IMR-90 (cell line): ENCODE data around the gene MLLT3. TPM values are rescaled to one million over a fixed set of nuclear protein-coding genes. Genes with fewer than 3 reads are reported as not detected.

ENCODE experiments used
- ATAC-seq: fragments of 200-7000 bp; cut with Tn5 transposase; 2 replicates; pipeline ENCODE4 v1.9.1; 2020; ENCODE audit warnings: low read depth, mild to moderate bottlenecking, moderate library complexity
- BruUV-seq: library from RNA; stranded (reverse); fragments of 400-500 nt; replicated peaks from 2 replicates; lab custom pipeline; 2021; lab: Mats Ljungman, UMichigan
- CTCF ChIA-PET: fragments of 300-600 bp; formaldehyde crosslinking; extraction: SDS; loops from one replicate; lab custom pipeline; 2021; ENCODE audit warnings: antibody characterized with exemption; lab: Yijun Ruan, JAX
- POLR2A ChIA-PET: fragments of 300-600 bp; sonication (Branson Sonifier 250); formaldehyde crosslinking; loops from one replicate; lab custom pipeline; 2022; ENCODE audit warnings: antibody characterized with exemption; ENCODE audit not compliant: unreplicated experiment; lab: Charles Lee
- DNase-seq: peaks from one replicate; pipeline ENCODE4 v3.0.0; 2013
- H2AFZ ChIP-seq: replicated peaks from 2 replicates; pipeline ENCODE3; 2013; ENCODE audit warnings: low read length, mild to moderate bottlenecking; ENCODE audit not compliant: poor library complexity
- H2AK5ac ChIP-seq: 2 replicates; pipeline ENCODE4 v1.6.1; 2013; ENCODE audit warnings: low read depth, low read length, inconsistent platforms
- H2AK9ac ChIP-seq: replicated peaks from 2 replicates; pipeline ENCODE3; 2013; ENCODE audit warnings: mild to moderate bottlenecking, low read depth, low read length, moderate library complexity; ENCODE audit not compliant: poor library complexity
- H2BK120ac ChIP-seq: 2 replicates; pipeline ENCODE4 v1.6.1; 2013; ENCODE audit warnings: low read depth, low read length, inconsistent platforms
- H2BK15ac ChIP-seq: 3 replicates; pipeline ENCODE4 v1.6.1; 2013; ENCODE audit warnings: low read depth, low read length, inconsistent platforms
- H2BK20ac ChIP-seq: 2 replicates; pipeline ENCODE4 v1.6.1; 2013; ENCODE audit warnings: low read depth, mild to moderate bottlenecking, inconsistent platforms, low read length, moderate library complexity
- H2BK5ac ChIP-seq: 2 replicates; pipeline ENCODE4 v1.6.1; 2013; ENCODE audit warnings: mild to moderate bottlenecking, low read depth, low read length, inconsistent platforms; ENCODE audit not compliant: poor library complexity, severe bottlenecking
- H3K14ac ChIP-seq: replicated peaks from 2 replicates; pipeline ENCODE4 v1.6.1; 2013; ENCODE audit warnings: low read depth, low read length, inconsistent platforms
- H3K18ac ChIP-seq: 2 replicates; pipeline ENCODE4 v1.6.1; 2013; ENCODE audit warnings: low read depth, low read length, control low read depth
- H3K23ac ChIP-seq: 2 replicates; pipeline ENCODE4 v1.6.1; 2013; ENCODE audit warnings: low read depth, low read length, inconsistent platforms
- H3K27ac ChIP-seq: 2 replicates; pipeline ENCODE4 v1.5.1; 2013; ENCODE audit warnings: mild to moderate bottlenecking, control low read depth, low read length; ENCODE audit not compliant: insufficient read depth
- H3K27me3 ChIP-seq: 2 replicates; pipeline ENCODE4 v1.6.1; 2013; ENCODE audit warnings: low read length; ENCODE audit not compliant: control insufficient read depth, insufficient read depth
- H3K36me3 ChIP-seq: 2 replicates; pipeline ENCODE4 v1.6.1; 2013; ENCODE audit warnings: low read length, mixed read lengths; ENCODE audit not compliant: control insufficient read depth, insufficient read depth
- H3K4ac ChIP-seq: 2 replicates; pipeline ENCODE4 v1.6.1; 2013; ENCODE audit warnings: low read depth, low read length, inconsistent platforms
- H3K4me1 ChIP-seq: 2 replicates; pipeline ENCODE4 v1.6.1; 2013; ENCODE audit warnings: low read length, mixed read lengths; ENCODE audit not compliant: control insufficient read depth, insufficient read depth
- H3K4me2 ChIP-seq: 2 replicates; pipeline ENCODE4 v1.6.1; 2013; ENCODE audit warnings: low read depth, mild to moderate bottlenecking, control low read depth, low read length, moderate library complexity
- H3K4me3 ChIP-seq: 2 replicates; pipeline ENCODE4 v1.5.1; 2013; ENCODE audit warnings: low read depth, mild to moderate bottlenecking, control low read depth, low read length, moderate library complexity; ENCODE audit not compliant: insufficient read depth
- H3K56ac ChIP-seq: 2 replicates; pipeline ENCODE4 v1.6.1; 2013; ENCODE audit warnings: low read length, inconsistent platforms; ENCODE audit not compliant: insufficient read depth; ENCODE audit errors: extremely low read depth
- H3K79me1 ChIP-seq, 2 experiments: 2 replicates each; pipeline ENCODE4 v1.6.1; 2013; ENCODE audit warnings: low read length in 2 of 2, inconsistent platforms in 1 of 2, low read depth in 1 of 2
- H3K9ac ChIP-seq: 2 replicates; pipeline ENCODE4 v1.6.1; 2013; ENCODE audit warnings: low read depth, low read length, control low read depth
- H3K9me1 ChIP-seq: 2 replicates; pipeline ENCODE4 v1.6.1; 2013; ENCODE audit warnings: low read length, inconsistent platforms; ENCODE audit not compliant: insufficient read depth
- H3K9me3 ChIP-seq: 2 replicates; pipeline ENCODE4 v1.6.1; 2013; ENCODE audit warnings: low read length; ENCODE audit not compliant: control insufficient read depth, insufficient read depth
- H4K20me1 ChIP-seq: 2 replicates; pipeline ENCODE4 v1.6.1; 2013; ENCODE audit warnings: low read length, inconsistent platforms; ENCODE audit not compliant: insufficient read depth
- H4K5ac ChIP-seq: 2 replicates; pipeline ENCODE4 v1.6.1; 2013; ENCODE audit warnings: mild to moderate bottlenecking, low read depth, low read length, control low read depth
- H4K8ac ChIP-seq, 2 experiments: 2 replicates each; pipeline ENCODE4 v1.6.1; 2013; ENCODE audit warnings: low read depth in 2 of 2, low read length in 2 of 2, control low read depth in 1 of 2, inconsistent platforms in 1 of 2
- H4K91ac ChIP-seq: 2 replicates; pipeline ENCODE4 v1.6.1; 2013; ENCODE audit warnings: low read depth, low read length, inconsistent platforms; ENCODE audit not compliant: insufficient read depth
- BHLHE40 ChIP-seq: fragments of 150-350 bp; IDR thresholded peaks from 2 replicates; pipeline ENCODE4 v1.6.1; 2016; ENCODE audit warnings: mild to moderate bottlenecking, low read depth, low read length
- CEBPB ChIP-seq: IDR thresholded peaks from 2 replicates; pipeline ENCODE4 v1.6.1; 2012; ENCODE audit warnings: low read depth, low read length, improper control_type of control experiment
- CHD1 ChIP-seq: IDR thresholded peaks from 2 replicates; pipeline ENCODE4 v1.6.1; 2012; ENCODE audit warnings: low read depth, low read length, improper control_type of control experiment
- CTCF ChIP-seq: conservative IDR thresholded peaks from 2 replicates; pipeline ENCODE4 v1.5.1; 2012; ENCODE audit warnings: mild to moderate bottlenecking, low read depth, low read length, improper control_type of control experiment
- ELK1 ChIP-seq: fragments of 150-350 bp; IDR thresholded peaks from 2 replicates; pipeline ENCODE4 v1.6.1; 2016; ENCODE audit warnings: low read depth, mild to moderate bottlenecking, low read length, moderate library complexity, borderline replicate concordance
- FOS ChIP-seq: fragments of 150-350 bp; IDR thresholded peaks from 2 replicates; pipeline ENCODE4 v1.6.1; 2016; ENCODE audit warnings: low read depth, low read length
- MAZ ChIP-seq: IDR thresholded peaks from 2 replicates; pipeline ENCODE4 v1.6.1; 2012; ENCODE audit warnings: low read depth, mild to moderate bottlenecking, low read length, improper control_type of control experiment, moderate library complexity, borderline replicate concordance
- MXI1 ChIP-seq: IDR thresholded peaks from 2 replicates; pipeline ENCODE4 v1.6.1; 2012; ENCODE audit warnings: low read depth, mild to moderate bottlenecking, low read length, moderate library complexity, borderline replicate concordance
- NFE2L2 ChIP-seq: fragments of 150-350 bp; IDR thresholded peaks from 2 replicates; pipeline ENCODE4 v1.6.1; 2016; ENCODE audit warnings: low read depth, mild to moderate bottlenecking, low read length
- POLR2A ChIP-seq: IDR thresholded peaks from 2 replicates; pipeline ENCODE4 v1.6.1; 2012; ENCODE audit warnings: mild to moderate bottlenecking, low read depth, low read length
- RAD21 ChIP-seq: IDR thresholded peaks from 2 replicates; pipeline ENCODE4 v1.6.1; 2012; ENCODE audit warnings: low read length, improper control_type of control experiment
- RCOR1 ChIP-seq: IDR thresholded peaks from 2 replicates; pipeline ENCODE4 v1.6.1; 2012; ENCODE audit warnings: mild to moderate bottlenecking, low read length, improper control_type of control experiment; ENCODE audit not compliant: insufficient replicate concordance
- RFX5 ChIP-seq: IDR thresholded peaks from 2 replicates; pipeline ENCODE4 v1.8.0; 2012; ENCODE audit warnings: low read depth, mild to moderate bottlenecking, low read length, moderate library complexity
- SMC3 ChIP-seq: fragments of 150-350 bp; IDR thresholded peaks from 2 replicates; pipeline ENCODE4 v1.6.1; 2016; ENCODE audit warnings: low read depth, mild to moderate bottlenecking, antibody characterized with exemption, low read length, moderate library complexity
- USF2 ChIP-seq: fragments of 150-350 bp; IDR thresholded peaks from 2 replicates; pipeline ENCODE4 v1.6.1; 2017; ENCODE audit warnings: mild to moderate bottlenecking, antibody characterized with exemption, low read length, low read depth
- WGBS, 2 experiments: methylation state at CpG; one replicate each; pipeline versions ENCODE4 v1.1.5 to v1.1.7; 2013; ENCODE audit warnings: missing lambda C conversion rate in 2 of 2; ENCODE audit not compliant: insufficient read length in 1 of 2; ENCODE audit errors: extremely low coverage in 2 of 2; 5-methylcytosine and 5-hydroxymethylcytosine counted together
- dilution Hi-C: fragments of 300-500 bp; cut with HindIII; formaldehyde crosslinking; loops from one replicate; pipeline ENCODE4 v1.14.3; 2018; ENCODE audit warnings: low sequenced_read_pairs; ENCODE audit not compliant: unreplicated experiment
- in situ Hi-C: fragments of 300-500 bp; cut with MboI; formaldehyde crosslinking; loops from 3 replicates; pipeline ENCODE4 v1.14.3; 2019; ENCODE audit warnings: low sequenced_read_pairs, inconsistent platforms, mixed read lengths
- intact Hi-C: fragments of 100-400 bp; cut with micrococcal nuclease; formaldehyde crosslinking; loops from 2 replicates; pipeline ENCODE4 v1.10.0; 2022
- polyA plus RNA-seq, 3 experiments: library from polyadenylated mRNA; depleted of rRNA; stranded (reverse); fragments of >200 nt; gene quantifications; 2 replicates each; pipeline ENCODE4 v1.2.3, GENCODE V29; 2012; ENCODE audit warnings: low replicate concordance in 1 of 3
- total RNA-seq: library from RNA; depleted of rRNA; stranded (reverse); fragments of >200 nt; gene quantifications from 2 replicates; pipeline ENCODE4 v1.2.3, GENCODE V29; 2012

The MLLT3 gene
- total and polyA plus RNA-seq, 2 of the 4 experiments (the other 2 are of a cell fraction) = 10.4 to 21.1 TPM

- ChIA-PET POLR2A (no interaction called here), CTCF (interaction anchor here (0.6 to 0.9 kb wide), 2 partner anchors 22 to 523 kb away, joined by 4 to 5 read pairs; no protein-coding TSS in a partner anchor)
- Histone ChIP-seq H4K5ac (no peak overlapping the region; the same call in 1 of the 2 replicates), H3K9me1 (no peaks in the 10 kb centered on the region; the same call in 1 of the 2 replicates), H3K4me1 (peaks cover 7% of the 10 kb centered on the region), H3K4me3 (no peak overlapping the region), H4K20me1 (no peaks in the 10 kb centered on the region), H2BK5ac (no peak overlapping the region), H3K4me2 (peak overlapping the region; percentile 60; the same call in 1 of the 2 replicates), H3K18ac (no peak overlapping the region), H3K14ac (no peak overlapping the region), H3K56ac (no peak overlapping the region), H2AK5ac (no peak overlapping the region), H3K79me1 (peaks cover 42 to 63% of the 10 kb centered on the region in 2 experiments), H2AK9ac (no peak overlapping the region), H4K91ac (no peak overlapping the region), H3K36me3 (no peaks in the 10 kb centered on the region), H2BK20ac (no peak overlapping the region), H4K8ac (no peak overlapping the region), H3K27me3 (no peaks in the 10 kb centered on the region), H3K9ac (no peak overlapping the region), H3K23ac (no peak overlapping the region), H3K27ac (no peak overlapping the region), H2AFZ (no peak overlapping the region), H3K9me3 (no peaks in the 10 kb centered on the region), H2BK15ac (no peak overlapping the region), H2BK120ac (no peak overlapping the region), H3K4ac (no peak overlapping the region)
- ATAC-seq (peak; percentile 46), DNase-seq (peak; percentile 25)
- no TSS peak for BruUV-seq
- in situ Hi-C loops = no loop called here
- intact Hi-C loops = loop anchor here (2.0 to 10.0 kb wide), 4 partner anchors 70 to 628 kb away; partner anchors contain the start of gene MLLT3
- WGBS, 2 experiments = no CpG with 5 or more reads among the region's 3 CpGs
- dilution Hi-C loops = no loop called here
- TF ChIP-seq MXI1 = no peak
- no peak for TF ChIP-seq NFE2L2
- TF ChIP-seq BHLHE40 = no peak
- no peak for TF ChIP-seq RFX5
- no peak for TF ChIP-seq CHD1
- no peak for TF ChIP-seq FOS
- TF ChIP-seq RAD21 = no peak
- TF ChIP-seq RCOR1 = no peak
- TF ChIP-seq CEBPB = no peak
- peak; percentile 39; the same call in 1 of the 2 replicates for TF ChIP-seq SMC3
- no peak for TF ChIP-seq MAZ
- peak; percentile 36 for TF ChIP-seq CTCF
- TF ChIP-seq POLR2A = no peak
- no peak for TF ChIP-seq USF2
- TF ChIP-seq ELK1 = no peak
Measured at GRCh38 chr9:20552874-20553557, 69.3 kb downstream of the MLLT3 start.
